Ecto neural progenitor cell (in vitro differentiated cells): ENCODE measurements around the gene ULK4.
"Not testable (repeated sequence)": the region's sequence is repeated elsewhere in the genome, so short reads cannot be mapped to it uniquely, and the experiment has no call there.

ENCODE experiments used
- DNase-seq: peaks from one replicate; pipeline ENCODE4 v3.0.0-alpha.2; 2018; ENCODE audit warnings: low spot score

ULK4 gene

DNA sequence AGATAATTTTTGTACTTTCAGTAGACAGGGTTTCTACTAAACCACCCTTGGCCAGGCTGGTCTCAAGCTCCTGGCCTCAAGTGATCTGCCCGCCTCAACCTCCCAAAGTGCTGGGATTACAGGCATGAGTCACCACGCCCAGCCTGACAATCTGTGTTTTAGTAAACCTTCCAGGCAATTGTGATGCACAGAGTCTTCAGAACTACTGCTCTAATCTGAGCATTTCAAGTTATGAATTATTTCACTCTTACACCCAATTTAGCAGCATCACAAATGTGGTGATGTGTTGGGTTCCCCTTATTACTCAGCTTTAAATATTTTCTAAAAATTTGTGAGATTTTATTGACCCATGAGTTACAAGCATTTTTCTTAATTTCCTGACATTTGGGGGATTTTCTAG, 94.4 kb downstream of the ULK4 start:
- DNase-seq = no peak

GRCh38 chr3:41866298-41866697, 95.6 kb downstream of the ULK4 start:
- no peak for DNase-seq

GRCh38 chr3:41863024-41863423, 98.9 kb downstream of the ULK4 start:
- DNase-seq = no peak

DNA sequence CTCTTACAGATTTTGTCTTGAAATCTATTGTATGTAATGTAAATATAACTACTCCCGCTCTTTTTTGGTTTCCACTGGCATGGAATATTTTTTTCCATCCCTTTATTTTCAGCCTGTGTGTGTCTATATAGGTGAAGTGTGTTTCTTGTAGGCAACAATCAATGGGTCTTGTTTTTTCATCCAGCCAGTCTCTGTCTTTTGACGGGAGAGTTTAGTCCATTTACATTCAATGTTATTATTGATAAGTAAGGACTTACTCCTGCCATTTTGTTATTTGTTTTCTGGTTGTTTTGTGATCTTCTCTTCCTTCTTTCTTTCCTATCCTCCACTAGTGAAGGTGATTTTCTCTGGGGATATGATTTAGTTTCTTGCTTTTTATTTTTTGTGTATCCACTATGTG, 101.4 kb downstream of the ULK4 start:
- not testable (repeated sequence) for DNase-seq

GRCh38 chr3:41854956-41855355, 106.9 kb downstream of the ULK4 start:
- DNase-seq = no peak

- DNase-seq = no peak
Measured at GRCh38 chr3:41853540-41854196, 108.2 kb downstream of the ULK4 start.

DNA sequence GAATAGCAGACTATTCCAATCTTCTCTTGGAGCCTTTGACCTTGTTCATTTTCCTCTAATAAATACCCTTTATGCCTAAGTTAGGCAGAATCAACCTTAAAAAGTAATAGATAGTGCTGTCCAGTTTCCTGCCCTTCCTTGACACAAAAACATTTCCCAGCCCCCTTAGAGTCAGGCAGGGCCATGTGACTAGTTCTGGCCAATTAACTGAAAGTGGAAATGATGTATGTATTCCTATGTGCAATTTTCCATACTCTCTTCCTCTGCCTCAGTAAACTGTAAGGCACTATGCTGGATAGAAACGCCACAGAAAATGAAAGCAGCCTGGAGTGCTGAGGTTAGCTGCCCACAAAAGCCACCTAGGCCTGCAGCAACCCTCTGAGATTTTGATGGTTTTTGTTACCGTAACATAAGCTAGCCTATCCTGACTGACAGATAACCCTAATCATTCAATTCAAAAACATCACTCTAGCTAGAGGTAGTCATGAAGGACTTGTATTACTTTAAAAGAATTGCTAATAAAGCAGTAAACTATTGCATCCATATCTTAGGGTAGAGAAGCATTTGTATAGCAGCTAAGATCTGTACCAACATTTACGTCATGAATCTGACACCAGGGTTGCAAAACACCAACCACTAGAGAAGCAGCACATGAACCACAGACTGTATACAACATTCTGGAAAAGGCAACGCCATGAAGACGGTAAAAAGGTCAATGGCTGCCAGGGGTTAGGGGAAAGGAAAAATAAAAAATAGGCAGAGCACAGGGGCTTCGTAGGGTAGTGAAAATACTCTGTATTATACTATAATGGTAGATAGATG, 112.9 kb downstream of the ULK4 start:
- DNase-seq = no peak

GRCh38 chr3:41847679-41848078, 114.2 kb downstream of the ULK4 start:
- no peak for DNase-seq

GRCh38 chr3:41846850-41847249, 115.1 kb downstream of the ULK4 start:
- DNase-seq = no peak

- no peak for DNase-seq
Measured at GRCh38 chr3:41845826-41846225, 116.1 kb downstream of the ULK4 start.

DNA sequence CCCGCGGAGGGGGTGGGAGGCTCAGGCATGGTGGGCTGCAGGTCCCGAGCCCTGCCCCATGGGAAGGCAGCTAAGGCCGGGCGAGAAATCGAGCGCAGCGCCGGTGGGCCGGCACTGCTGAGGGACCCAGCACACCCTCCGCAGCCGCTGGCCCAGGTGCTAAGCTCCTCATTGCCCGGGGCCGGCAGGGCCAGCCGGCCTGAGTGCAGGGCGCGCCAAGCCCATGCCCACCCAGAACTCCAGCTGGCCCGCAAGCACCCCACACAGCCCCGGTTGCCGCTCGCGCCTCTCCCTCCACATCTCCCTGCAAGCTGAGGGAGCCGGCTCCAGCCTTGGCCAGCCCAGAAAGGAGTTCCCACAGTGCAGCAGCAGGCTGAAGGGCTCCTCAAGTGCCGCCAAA, 117.6 kb downstream of the ULK4 start:
- not testable (repeated sequence) for DNase-seq

GRCh38 chr3:41840936-41841668, 120.8 kb downstream of the ULK4 start:
- not testable (repeated sequence) for DNase-seq

DNA sequence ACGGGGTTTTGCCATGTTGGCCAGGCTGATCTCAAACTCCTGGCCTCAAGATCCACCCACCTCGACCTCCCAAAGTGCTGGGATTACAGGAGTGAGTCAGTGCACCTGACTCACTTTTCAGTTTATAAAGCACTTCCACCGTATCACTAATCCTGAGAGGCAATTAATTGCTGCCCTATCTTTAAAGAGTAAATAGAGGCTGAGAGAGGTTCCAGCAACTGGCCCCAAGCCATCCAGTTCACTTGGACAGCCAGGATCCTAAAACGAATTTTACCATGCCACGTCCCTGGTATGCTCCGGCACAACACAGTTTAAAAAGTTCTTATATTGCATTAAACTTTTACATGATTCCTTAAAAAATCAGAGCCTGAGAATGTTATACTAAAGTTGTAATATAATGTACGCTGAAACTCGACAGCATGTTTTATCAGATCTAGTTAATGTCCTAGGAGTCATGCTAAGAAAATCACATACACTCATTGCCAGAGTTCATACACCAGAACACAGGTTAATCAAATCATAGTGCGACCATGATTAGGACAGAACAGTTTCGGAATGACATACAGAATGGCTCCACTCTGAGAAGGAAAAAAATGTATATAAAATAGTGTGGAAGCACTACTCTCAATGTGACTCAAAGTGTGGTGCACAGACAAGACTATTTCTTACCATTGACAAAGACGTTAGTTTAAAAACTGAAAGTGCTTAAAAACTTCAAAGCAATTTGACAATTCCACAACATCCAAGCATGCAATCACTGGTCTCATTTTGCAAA, 125.4 kb downstream of the ULK4 start:
- DNase-seq = no peak

DNA sequence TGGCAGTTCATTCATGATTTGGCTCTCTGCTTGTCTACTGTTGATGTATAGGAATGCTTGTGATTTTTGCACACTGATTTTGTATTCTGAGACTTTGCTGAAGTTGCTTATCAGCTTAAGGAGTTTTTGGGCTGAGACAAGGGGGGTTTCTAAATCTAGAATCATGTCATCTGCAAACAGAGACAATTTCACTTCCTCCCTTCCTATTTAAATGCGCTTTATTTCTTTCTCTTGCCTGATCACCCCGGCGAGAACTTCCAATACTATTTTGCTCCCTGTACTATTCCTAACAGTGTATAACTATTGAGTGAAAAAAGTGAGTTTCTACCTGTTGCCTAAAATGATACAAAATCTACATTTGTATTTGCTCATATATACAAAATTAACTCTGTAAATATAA, 128.3 kb downstream of the ULK4 start:
- no peak for DNase-seq

GRCh38 chr3:41819236-41819635, 142.7 kb downstream of the ULK4 start:
- no peak for DNase-seq

DNA sequence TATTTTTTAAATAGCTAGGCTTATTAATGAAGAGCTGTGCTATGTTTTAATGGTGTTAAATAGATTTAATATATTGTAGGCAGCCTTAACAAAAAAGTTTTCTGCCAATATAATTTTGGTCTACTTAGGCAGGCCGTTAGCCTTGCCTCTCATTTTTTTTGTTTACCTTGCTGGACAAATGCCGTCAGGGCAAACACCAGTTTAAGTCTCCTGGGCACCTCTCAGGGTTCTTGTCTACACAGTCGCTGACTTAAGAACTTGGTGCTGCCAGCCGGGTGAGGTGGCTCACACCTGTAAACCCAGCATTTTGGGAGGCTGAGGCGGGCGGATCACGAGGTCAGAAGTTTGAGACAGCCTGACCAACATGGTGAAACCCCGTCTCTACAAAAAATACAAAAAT, 153.3 kb downstream of the ULK4 start:
- no peak for DNase-seq

DNA sequence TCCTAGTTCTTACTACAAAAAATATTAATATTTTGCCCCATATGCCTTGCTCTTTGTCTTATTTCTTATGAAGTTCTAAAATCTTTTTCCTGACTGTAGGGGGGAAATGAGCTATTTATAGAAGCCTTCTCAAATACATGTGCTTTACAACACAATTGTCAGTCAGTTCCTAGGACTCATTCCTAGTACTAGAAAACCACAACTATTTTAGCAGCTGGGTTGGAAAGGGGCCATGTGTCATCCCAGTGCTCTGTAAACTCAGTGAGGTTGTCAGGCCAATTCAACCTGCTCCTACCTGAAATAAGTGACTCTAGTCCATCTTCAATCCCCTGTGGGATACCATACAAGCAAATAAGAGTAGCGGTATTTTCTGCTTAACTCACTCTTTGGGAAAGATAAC, 153.8 kb downstream of the ULK4 start:
- no peak for DNase-seq

- no peak for DNase-seq
Measured at GRCh38 chr3:41794748-41795589, 166.9 kb downstream of the ULK4 start.

DNA sequence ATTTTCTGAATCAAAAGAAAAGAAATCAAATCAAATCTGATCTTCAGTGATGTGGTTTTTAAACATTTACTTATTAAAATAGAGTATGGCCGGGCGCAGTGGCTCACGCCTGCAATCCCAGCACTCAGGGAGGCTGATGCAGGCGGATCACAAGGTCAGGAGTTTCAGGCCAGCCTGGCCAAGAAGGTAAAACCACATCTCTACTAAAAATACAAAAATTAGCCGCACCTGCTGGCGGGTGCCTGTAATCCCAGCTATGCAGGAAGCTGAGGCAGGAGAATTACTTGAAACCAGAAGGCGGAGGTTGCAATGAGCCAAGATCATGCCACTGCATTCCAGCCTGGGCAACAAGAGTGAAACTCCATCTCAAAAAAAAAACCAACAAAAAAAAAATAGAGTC, 169.1 kb downstream of the ULK4 start:
- no peak for DNase-seq

- DNase-seq = no peak
Measured at GRCh38 chr3:41769106-41769505, 192.8 kb downstream of the ULK4 start.

GRCh38 chr3:41768363-41768762, 193.5 kb downstream of the ULK4 start:
- no peak for DNase-seq
